ENCODE data around the gene EXOSC5.

EXOSC5 gene

GRCh38 chr19:41426952-41427646 lies 29.9 kb upstream of the EXOSC5 start, which contains the start of gene B3GNT8:
B3GNT8 (minus strand) TSS chr19:41427374; CDS start chr19:41426778, 596 bp downstream.
- DNase-seq (ENCODE audit: extremely low read depth in 1 of 2, low read depth in 1 of 2): peak; percentile 21 to 39

- DNase-seq (ENCODE audit: extremely low read depth in 1 of 2, low read depth in 1 of 2): no peak
Observed at GRCh38 chr19:41426116-41426841, 29.1 kb upstream of the EXOSC5 start.

- no peak for DNase-seq (ENCODE audit: extremely low read depth in 1 of 2, low read depth in 1 of 2)
Observed at GRCh38 chr19:41425174-41426115, 28.3 kb upstream of the EXOSC5 start.

GRCh38 chr19:41424335-41425173 lies 27.4 kb upstream of the EXOSC5 start:
- DNase-seq (ENCODE audit: extremely low read depth in 1 of 2, low read depth in 1 of 2): no peak

DNA sequence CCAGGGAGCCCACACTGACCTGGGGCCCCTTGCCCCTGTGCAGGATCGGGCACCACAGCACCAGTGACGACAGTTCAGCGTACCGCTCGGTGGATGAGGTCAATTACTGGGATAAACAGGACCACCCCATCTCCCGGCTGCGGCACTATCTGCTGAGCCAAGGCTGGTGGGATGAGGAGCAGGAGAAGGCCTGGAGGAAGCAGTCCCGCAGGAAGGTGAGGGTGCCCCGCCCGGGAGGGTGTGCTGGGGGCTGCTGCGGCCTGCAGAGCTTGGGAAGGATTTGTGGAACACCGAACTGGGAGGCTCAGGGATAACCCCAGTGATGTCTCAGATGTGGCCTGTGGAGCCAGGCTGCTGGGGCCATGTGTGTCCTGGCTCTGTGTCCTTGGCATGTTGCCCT lies 25.8 kb upstream of the EXOSC5 start:
- DNase-seq (ENCODE audit: extremely low read depth in 1 of 2, low read depth in 1 of 2): no peak

GRCh38 chr19:41422456-41422855 lies 25.3 kb upstream of the EXOSC5 start:
- no peak for DNase-seq (ENCODE audit: extremely low read depth in 1 of 2, low read depth in 1 of 2)

DNA sequence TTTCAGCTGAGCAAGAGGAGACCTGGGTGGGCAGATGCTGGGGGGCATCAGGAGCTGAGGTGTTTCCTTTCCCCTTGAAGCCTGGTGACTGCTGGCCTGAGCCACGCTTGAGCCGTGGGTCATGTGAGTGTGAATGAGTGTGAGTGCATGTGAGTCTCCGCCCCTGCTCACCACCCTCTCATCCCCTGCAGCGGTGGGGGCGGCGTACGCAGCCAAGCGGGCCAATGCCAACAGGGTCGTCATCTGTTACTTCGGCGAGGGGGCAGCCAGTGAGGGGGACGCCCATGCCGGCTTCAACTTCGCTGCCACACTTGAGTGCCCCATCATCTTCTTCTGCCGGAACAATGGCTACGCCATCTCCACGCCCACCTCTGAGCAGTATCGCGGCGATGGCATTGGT lies 24.8 kb upstream of the EXOSC5 start:
- DNase-seq (ENCODE audit: extremely low read depth in 1 of 2, low read depth in 1 of 2): no peak

DNA sequence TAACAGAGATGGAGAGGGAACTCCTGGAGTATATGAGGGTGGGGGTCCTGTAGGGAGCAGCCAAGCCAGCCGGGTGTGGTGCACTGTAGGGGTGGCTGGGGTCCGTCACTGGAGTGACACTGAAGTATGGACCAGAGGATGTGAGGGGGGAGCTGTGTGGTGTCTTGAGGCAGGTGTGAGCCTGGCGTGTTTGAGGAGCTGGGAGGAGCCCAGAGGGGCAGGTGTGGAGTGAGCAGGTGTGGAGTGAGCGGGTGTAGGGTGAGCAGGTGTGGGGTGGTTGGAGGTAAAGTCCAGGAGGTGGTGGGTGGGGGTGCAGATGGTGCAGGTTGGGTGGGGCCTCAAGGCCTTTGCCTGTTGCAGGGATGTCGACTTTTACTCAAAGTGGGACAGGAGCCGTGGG lies 24.2 kb upstream of the EXOSC5 start:
- no peak for DNase-seq (ENCODE audit: extremely low read depth in 1 of 2, low read depth in 1 of 2)

DNA sequence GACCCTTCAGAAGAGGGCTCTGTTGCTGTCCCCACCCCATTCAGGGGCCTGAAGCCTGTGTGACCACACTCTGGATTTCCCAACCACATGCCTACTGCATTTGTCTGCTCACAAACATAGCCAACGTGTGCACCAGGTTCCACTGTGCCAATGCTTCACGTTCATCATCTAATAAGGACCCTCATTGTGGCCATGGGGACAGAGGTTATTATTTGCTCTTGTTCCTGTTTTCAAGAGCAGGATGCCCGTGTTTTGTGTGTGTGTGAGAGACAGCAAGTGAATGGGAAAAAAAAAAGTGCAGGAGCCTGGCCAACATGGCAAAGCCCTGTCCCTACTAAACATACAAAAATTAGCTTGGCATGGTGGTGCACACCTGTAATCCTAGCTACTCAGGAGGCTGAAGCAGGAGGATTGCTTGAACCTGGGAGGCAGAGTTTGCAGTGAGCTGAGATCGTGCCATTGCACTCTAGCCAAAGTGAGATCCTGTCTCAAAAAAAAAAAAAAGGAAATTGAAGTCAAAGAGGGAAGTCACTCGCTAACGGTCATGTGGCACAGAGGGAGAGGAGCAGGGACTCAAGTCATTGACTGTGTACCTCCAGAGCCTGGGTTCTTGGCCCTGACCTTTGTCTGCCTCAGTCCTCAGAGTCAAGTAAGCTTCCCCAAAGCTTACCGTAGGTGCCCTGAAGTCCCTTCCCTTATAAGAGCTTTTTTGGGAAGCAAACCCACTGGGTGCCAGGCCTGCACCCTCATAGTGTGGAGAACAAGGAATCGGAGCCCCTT lies 23.1 kb upstream of the EXOSC5 start:
- no peak for DNase-seq (ENCODE audit: extremely low read depth in 1 of 2, low read depth in 1 of 2)

- DNase-seq (ENCODE audit: extremely low read depth in 1 of 2, low read depth in 1 of 2): no peak
Observed at GRCh38 chr19:41416194-41416674, 19.1 kb upstream of the EXOSC5 start.

DNA sequence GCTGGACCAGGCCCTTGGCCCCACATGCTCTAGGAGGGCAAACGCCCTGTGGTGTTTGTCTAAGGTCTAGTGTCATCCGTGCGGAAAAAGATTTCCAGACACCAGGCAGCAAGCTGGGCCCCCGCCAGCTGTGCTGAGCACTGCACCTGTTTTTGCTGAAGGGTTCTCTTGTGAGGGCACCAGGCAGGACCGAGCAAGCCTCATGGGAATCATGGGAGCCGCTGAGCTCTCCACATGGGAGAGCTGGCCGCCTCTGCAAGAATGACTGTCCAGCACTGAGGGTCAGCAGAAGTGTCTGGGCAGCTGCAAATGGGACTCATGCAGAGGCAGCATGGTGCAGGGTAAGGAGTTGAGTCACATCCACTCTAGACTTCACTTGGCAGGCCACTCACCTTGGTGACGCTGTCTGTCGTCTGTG lies 18.0 kb upstream of the EXOSC5 start:
- DNase-seq (ENCODE audit: extremely low read depth in 1 of 2, low read depth in 1 of 2): no peak

DNA sequence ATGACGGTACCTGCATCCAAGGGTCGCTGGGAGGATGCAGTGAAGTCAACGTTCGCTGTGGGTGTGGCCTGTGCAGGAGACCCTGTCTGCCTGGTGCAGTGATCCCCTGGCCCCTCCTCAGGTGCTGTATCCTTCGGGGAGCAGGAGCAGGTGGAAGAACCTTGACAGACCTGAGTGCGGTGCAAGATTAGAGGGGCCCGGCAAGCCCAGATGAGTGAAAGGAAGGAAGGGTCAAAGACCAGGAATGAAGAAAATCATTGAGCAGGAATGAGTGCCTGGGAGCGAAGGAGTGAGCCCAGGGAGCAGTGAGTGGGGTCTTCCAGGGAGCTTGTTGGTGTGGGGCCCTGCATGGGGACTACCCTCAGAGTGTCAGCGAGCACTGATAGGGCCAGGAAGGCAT lies 17.3 kb upstream of the EXOSC5 start:
- no peak for DNase-seq (ENCODE audit: extremely low read depth in 1 of 2, low read depth in 1 of 2)

GRCh38 chr19:41413947-41414346 lies 16.8 kb upstream of the EXOSC5 start:
- no peak for DNase-seq (ENCODE audit: extremely low read depth in 1 of 2, low read depth in 1 of 2)

- DNase-seq (ENCODE audit: extremely low read depth in 1 of 2, low read depth in 1 of 2): no peak
Observed at GRCh38 chr19:41412953-41413352, 15.8 kb upstream of the EXOSC5 start.

GRCh38 chr19:41411968-41412265 lies 14.8 kb upstream of the EXOSC5 start:
- no peak for DNase-seq (ENCODE audit: extremely low read depth in 1 of 2, low read depth in 1 of 2)

GRCh38 chr19:41411100-41411967 lies 14.2 kb upstream of the EXOSC5 start:
- DNase-seq (ENCODE audit: extremely low read depth in 1 of 2, low read depth in 1 of 2): no peak

DNA sequence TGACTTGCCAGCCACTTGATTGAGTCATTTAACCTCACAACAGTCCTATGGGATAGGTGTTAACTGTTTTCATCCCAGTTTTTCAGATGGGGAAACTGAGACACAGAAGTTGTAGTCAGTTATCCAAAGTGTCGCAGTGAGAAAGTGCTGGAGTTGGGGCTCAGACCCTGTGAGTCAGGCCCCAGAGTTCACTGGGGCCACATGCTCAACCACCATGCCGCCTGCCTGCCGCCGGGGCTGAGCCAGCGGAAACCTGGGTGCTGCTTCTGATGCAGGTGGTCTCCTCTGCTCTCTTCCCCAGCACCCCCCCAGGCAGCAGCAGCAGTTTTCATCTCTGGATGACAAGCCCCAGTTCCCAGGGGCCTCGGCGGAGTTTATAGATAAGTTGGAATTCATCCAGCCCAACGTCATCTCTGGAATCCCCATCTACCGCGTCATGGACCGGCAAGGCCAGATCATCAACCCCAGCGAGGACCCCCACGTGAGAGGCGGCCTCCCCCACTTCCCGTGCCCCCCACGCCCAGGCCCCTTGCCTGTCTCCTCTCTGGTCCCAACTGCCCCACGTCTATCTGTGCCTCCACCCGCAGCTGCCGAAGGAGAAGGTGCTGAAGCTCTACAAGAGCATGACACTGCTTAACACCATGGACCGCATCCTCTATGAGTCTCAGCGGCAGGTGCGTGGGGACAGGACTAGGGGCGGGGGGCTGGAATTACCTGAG lies 13.3 kb upstream of the EXOSC5 start:
- no peak for DNase-seq (ENCODE audit: extremely low read depth in 1 of 2, low read depth in 1 of 2)

- no peak for DNase-seq (ENCODE audit: extremely low read depth in 1 of 2, low read depth in 1 of 2)
Observed at GRCh38 chr19:41409288-41409687, 12.1 kb upstream of the EXOSC5 start.

Data from stimulated activated CD8-positive, alpha-beta memory T cell treated with anti-CD3 and anti-CD28 coated beads, Interleukin-7, amount 100 ng/mL, for 48 hours (primary cell).